SK-N-SH (cell line): Measurements from ENCODE around the gene PDZRN4. TPM values are rescaled to one million over a fixed set of nuclear protein-coding genes. Genes with fewer than 3 reads are reported as not detected.

Experiments used
- CTCF ChIA-PET: fragments of 300-600, 350-600 bp; formaldehyde crosslinking; extraction: SDS; loops from one replicate; lab custom pipeline; 2021; lab: Yijun Ruan, JAX
- POLR2A ChIA-PET: fragments of 350-600 bp; sonication (Branson Sonifier 250); formaldehyde crosslinking; extraction: SDS; loops from one replicate; lab custom pipeline; 2020; ENCODE audit warnings: antibody characterized with exemption, inconsistent platforms; lab: Yijun Ruan, JAX
- DNase-seq: peaks from one replicate; pipeline ENCODE4 v3.0.0; 2012
- H2AFZ ChIP-seq: fragments of 200-600 bp; sonication (generic); 2 replicates; pipeline ENCODE4 v1.8.1; 2016; ENCODE audit warnings: antibody characterized with exemption, mild to moderate bottlenecking, low read depth
- H3F3A ChIP-seq: fragments of 200-600 bp; sonication (generic); replicated peaks from 2 replicates; pipeline ENCODE3; 2016; ENCODE audit warnings: antibody characterized with exemption, mild to moderate bottlenecking; ENCODE audit not compliant: insufficient read depth
- H3K27ac ChIP-seq, 2 experiments: fragments of 200-500 bp in 1 of 2; fragments of 200-600 bp in 1 of 2; sonication (Bioruptor generic) in 1 of 2; sonication (generic), shearing (Covaris generic) in 1 of 2; 2 replicates each; pipeline versions ENCODE4 v1.5.1 to v1.6.1; 2014 to 2016; ENCODE audit warnings: low read depth in 2 of 2, inconsistent platforms in 1 of 2, low read length in 1 of 2, mild to moderate bottlenecking in 1 of 2, mixed read lengths in 1 of 2
- H3K27me3 ChIP-seq: fragments of 200-600 bp; sonication (generic), shearing (Covaris generic); 2 replicates; pipeline ENCODE4 v1.6.1; 2016; ENCODE audit warnings: mixed run types; ENCODE audit not compliant: insufficient read depth
- H3K36me3 ChIP-seq, 2 experiments: fragments of 200-500 bp in 1 of 2; fragments of 200-600 bp in 1 of 2; sonication (Bioruptor generic) in 1 of 2; sonication (generic) in 1 of 2; replicated peaks in 1 of 2; 2 replicates each; pipeline versions ENCODE3 to v1.5.1; 2014 to 2016; ENCODE audit warnings: low read length in 1 of 2, mild to moderate bottlenecking in 1 of 2; ENCODE audit not compliant: insufficient read depth in 2 of 2, control insufficient read depth in 1 of 2
- H3K4me1 ChIP-seq, 2 experiments: fragments of 200-500 bp in 1 of 2; fragments of 200-600 bp in 1 of 2; sonication (Bioruptor generic) in 1 of 2; sonication (generic), shearing (Covaris generic) in 1 of 2; 2 replicates each; pipeline versions ENCODE4 v1.5.1 to v1.6.1; 2014 to 2016; ENCODE audit warnings: low read depth in 1 of 2, low read length in 1 of 2, mixed run types in 1 of 2; ENCODE audit not compliant: insufficient read depth in 2 of 2, control insufficient read depth in 1 of 2
- H3K4me2 ChIP-seq: fragments of 200-600 bp; sonication (generic), shearing (Covaris generic); 2 replicates; pipeline ENCODE4 v1.6.1; 2017; ENCODE audit warnings: mixed run types
- H3K4me3 ChIP-seq, 2 experiments: fragments of 200-500 bp in 1 of 2; fragments of 200-600 bp in 1 of 2; sonication (Bioruptor generic) in 1 of 2; sonication (generic), shearing (Covaris generic) in 1 of 2; 2 replicates each; pipeline versions ENCODE4 v1.5.1 to v1.8.1; 2014 to 2016; ENCODE audit warnings: low read depth in 2 of 2, inconsistent platforms in 1 of 2, low read length in 1 of 2, mild to moderate bottlenecking in 1 of 2, mixed read lengths in 1 of 2, moderate library complexity in 1 of 2
- H3K79me2 ChIP-seq: fragments of 200-600 bp; sonication (generic); 2 replicates; pipeline ENCODE4 v1.8.1; 2017; ENCODE audit warnings: mild to moderate bottlenecking; ENCODE audit not compliant: insufficient read depth
- H3K9ac ChIP-seq: fragments of 200-600 bp; sonication (generic); 2 replicates; pipeline ENCODE4 v1.6.1; 2017; ENCODE audit warnings: mixed run types
- H3K9me2 ChIP-seq: fragments of 200-600 bp; sonication (generic); 2 replicates; pipeline ENCODE4 v1.6.1; 2017; ENCODE audit warnings: mixed run types
- H3K9me3 ChIP-seq: fragments of 200-600 bp; sonication (generic); 2 replicates; pipeline ENCODE4 v1.6.1; 2017; ENCODE audit warnings: mixed run types, mild to moderate bottlenecking, moderate library complexity
- H4K20me1 ChIP-seq: fragments of 200-600 bp; sonication (generic); 2 replicates; pipeline ENCODE4 v1.6.1; 2017; ENCODE audit warnings: mild to moderate bottlenecking, mixed run types; ENCODE audit not compliant: insufficient read depth
- EZH2phosphoT487 ChIP-seq: fragments of 200-600 bp; sonication (generic); IDR thresholded peaks from 2 replicates; pipeline ENCODE4 v1.6.1; 2017; ENCODE audit warnings: low read depth, mixed run types, mild to moderate bottlenecking, antibody characterized with exemption, moderate library complexity, borderline replicate concordance
- FOXJ3 ChIP-seq: sonication (generic); formaldehyde crosslinking; IDR thresholded peaks from 2 replicates; pipeline ENCODE4 v1.5.1; 2020; ENCODE audit warnings: mild to moderate bottlenecking, missing genetic modification reagents
- FOXM1 ChIP-seq: IDR thresholded peaks from 2 replicates; pipeline ENCODE4 v1.4.0; 2012; ENCODE audit warnings: low read depth, mild to moderate bottlenecking
- NFIC ChIP-seq: IDR thresholded peaks from 2 replicates; pipeline ENCODE4 v1.4.0; 2012; ENCODE audit warnings: borderline replicate concordance
- POLR2AphosphoS5 ChIP-seq: IDR thresholded peaks from 2 replicates; pipeline ENCODE4 v1.6.1; 2012; ENCODE audit warnings: low read depth, low read length
- RAD21 ChIP-seq: IDR thresholded peaks from 2 replicates; pipeline ENCODE4 v1.6.1; 2012; ENCODE audit warnings: mild to moderate bottlenecking, low read length
- SMC3 ChIP-seq: IDR thresholded peaks from 2 replicates; pipeline ENCODE4 v1.6.1; 2012; ENCODE audit warnings: low read depth, low read length, improper control_type of control experiment
- TAF1 ChIP-seq: IDR thresholded peaks from 2 replicates; pipeline ENCODE4 v1.6.1; 2012; ENCODE audit warnings: low read depth, mild to moderate bottlenecking, low read length, moderate library complexity, borderline replicate concordance
- TCF12 ChIP-seq: IDR thresholded peaks from 2 replicates; pipeline ENCODE4 v1.4.0; 2012
- WGBS: methylation state at CpG from one replicate; pipeline ENCODE4 v1.1.6; 2017; ENCODE audit warnings: low lambda C conversion rate; 5-methylcytosine and 5-hydroxymethylcytosine counted together
- polyA plus RNA-seq, 3 experiments: library from polyadenylated mRNA; depleted of rRNA; stranded (reverse); fragments of >200 nt; gene quantifications; 2 replicates each; pipeline ENCODE4 v1.2.3, GENCODE V29; 2012
- TF ChIP-seq, protein P1 (sequence below): IDR thresholded peaks from 2 replicates; pipeline ENCODE4 v1.6.1; 2012; ENCODE audit warnings: mild to moderate bottlenecking, low read depth, low read length, moderate library complexity
- TF ChIP-seq, protein P2 (sequence below): fragments of 150-350 bp; IDR thresholded peaks from 2 replicates; pipeline ENCODE4 v1.6.1; 2017; ENCODE audit warnings: antibody characterized with exemption, low read length, low read depth, borderline replicate concordance
- TF ChIP-seq, protein P3 (sequence below): IDR thresholded peaks from 2 replicates; pipeline ENCODE4 v1.4.0; 2012; ENCODE audit warnings: low read depth, borderline replicate concordance

Gene PDZRN4
- polyA plus RNA-seq, 1 of the 3 experiments (the other 2 are of a cell fraction), result 0.02 TPM

DNA sequence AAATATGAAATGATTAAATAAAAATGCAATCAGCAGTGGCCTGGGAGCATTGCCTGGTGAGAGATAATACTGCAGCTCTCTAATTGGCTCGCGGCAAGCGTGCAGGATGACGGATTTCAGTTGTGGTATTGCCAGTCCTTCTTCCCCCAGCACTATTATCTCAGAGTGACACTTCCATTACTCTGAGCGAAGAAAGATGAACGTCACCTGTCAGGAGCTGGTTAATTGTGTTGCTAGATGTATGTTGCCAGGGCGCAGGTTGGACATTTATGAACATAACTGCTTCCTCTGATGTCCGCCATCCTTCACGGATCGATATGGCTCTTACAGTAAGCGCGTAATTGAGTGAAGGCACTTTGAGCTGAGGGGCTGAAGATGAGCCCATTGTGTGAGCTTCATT is 374.9 kb downstream of the PDZRN4 start:
- Histone ChIP-seq H3K4me3 (no peak overlapping the region), H3K9ac (no peak overlapping the region), H2AFZ (no peak overlapping the region), H3K9me2 (no peaks in the 10 kb centered on the region), H3F3A (no peaks in the 10 kb centered on the region), H3K4me2 (no peak overlapping the region), H4K20me1 (no peaks in the 10 kb centered on the region), H3K9me3 (no peaks in the 10 kb centered on the region), H3K79me2 (no peaks in the 10 kb centered on the region), H3K27me3 (no peaks in the 10 kb centered on the region), H3K4me1 (no peaks in the 10 kb centered on the region), H3K27ac (no peak overlapping the region), H3K36me3 (no peaks in the 10 kb centered on the region)
- TF ChIP-seq POLR2AphosphoS5 (no peak), RAD21 (no peak), TCF12 (no peak), EZH2phosphoT487 (no peak), TAF1 (no peak), FOXJ3 (no peak), FOXM1 (no peak), NFIC (no peak), SMC3 (no peak)
- TF ChIP-seq, protein P1, sequence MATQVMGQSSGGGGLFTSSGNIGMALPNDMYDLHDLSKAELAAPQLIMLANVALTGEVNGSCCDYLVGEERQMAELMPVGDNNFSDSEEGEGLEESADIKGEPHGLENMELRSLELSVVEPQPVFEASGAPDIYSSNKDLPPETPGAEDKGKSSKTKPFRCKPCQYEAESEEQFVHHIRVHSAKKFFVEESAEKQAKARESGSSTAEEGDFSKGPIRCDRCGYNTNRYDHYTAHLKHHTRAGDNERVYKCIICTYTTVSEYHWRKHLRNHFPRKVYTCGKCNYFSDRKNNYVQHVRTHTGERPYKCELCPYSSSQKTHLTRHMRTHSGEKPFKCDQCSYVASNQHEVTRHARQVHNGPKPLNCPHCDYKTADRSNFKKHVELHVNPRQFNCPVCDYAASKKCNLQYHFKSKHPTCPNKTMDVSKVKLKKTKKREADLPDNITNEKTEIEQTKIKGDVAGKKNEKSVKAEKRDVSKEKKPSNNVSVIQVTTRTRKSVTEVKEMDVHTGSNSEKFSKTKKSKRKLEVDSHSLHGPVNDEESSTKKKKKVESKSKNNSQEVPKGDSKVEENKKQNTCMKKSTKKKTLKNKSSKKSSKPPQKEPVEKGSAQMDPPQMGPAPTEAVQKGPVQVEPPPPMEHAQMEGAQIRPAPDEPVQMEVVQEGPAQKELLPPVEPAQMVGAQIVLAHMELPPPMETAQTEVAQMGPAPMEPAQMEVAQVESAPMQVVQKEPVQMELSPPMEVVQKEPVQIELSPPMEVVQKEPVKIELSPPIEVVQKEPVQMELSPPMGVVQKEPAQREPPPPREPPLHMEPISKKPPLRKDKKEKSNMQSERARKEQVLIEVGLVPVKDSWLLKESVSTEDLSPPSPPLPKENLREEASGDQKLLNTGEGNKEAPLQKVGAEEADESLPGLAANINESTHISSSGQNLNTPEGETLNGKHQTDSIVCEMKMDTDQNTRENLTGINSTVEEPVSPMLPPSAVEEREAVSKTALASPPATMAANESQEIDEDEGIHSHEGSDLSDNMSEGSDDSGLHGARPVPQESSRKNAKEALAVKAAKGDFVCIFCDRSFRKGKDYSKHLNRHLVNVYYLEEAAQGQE, result no peak
- TF ChIP-seq, protein P2, sequence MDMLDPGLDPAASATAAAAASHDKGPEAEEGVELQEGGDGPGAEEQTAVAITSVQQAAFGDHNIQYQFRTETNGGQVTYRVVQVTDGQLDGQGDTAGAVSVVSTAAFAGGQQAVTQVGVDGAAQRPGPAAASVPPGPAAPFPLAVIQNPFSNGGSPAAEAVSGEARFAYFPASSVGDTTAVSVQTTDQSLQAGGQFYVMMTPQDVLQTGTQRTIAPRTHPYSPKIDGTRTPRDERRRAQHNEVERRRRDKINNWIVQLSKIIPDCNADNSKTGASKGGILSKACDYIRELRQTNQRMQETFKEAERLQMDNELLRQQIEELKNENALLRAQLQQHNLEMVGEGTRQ, result no peak
- TF ChIP-seq, protein P3, sequence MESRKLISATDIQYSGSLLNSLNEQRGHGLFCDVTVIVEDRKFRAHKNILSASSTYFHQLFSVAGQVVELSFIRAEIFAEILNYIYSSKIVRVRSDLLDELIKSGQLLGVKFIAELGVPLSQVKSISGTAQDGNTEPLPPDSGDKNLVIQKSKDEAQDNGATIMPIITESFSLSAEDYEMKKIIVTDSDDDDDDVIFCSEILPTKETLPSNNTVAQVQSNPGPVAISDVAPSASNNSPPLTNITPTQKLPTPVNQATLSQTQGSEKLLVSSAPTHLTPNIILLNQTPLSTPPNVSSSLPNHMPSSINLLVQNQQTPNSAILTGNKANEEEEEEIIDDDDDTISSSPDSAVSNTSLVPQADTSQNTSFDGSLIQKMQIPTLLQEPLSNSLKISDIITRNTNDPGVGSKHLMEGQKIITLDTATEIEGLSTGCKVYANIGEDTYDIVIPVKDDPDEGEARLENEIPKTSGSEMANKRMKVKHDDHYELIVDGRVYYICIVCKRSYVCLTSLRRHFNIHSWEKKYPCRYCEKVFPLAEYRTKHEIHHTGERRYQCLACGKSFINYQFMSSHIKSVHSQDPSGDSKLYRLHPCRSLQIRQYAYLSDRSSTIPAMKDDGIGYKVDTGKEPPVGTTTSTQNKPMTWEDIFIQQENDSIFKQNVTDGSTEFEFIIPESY, result no peak
- CTCF ChIA-PET, result interaction anchor here (0.8 to 1.4 kb wide), 2 partner anchors 299 to 458 kb away, joined by 3 read pairs; no protein-coding TSS in a partner anchor
- 90% methylated on average over 12 of the region's 12 CpGs for WGBS
- DNase-seq, result no peak
- POLR2A ChIA-PET, result no interaction called here
